K562 (cell line): ENCODE data around the gene CYTH1. TPM values are rescaled to one million over a fixed set of nuclear protein-coding genes. Genes with fewer than 3 reads are reported as not detected.
A peak's percentile ranks its signal among the peaks of the same experiment; 100 is the strongest.

Source experiments
- GABPB1 ChIP-seq: sonication (generic); formaldehyde crosslinking; IDR thresholded peaks from 2 replicates; pipeline ENCODE4 v1.8.0; 2022; ENCODE audit warnings: mild to moderate bottlenecking, missing genetic modification reagents
- KDM2B ChIP-seq: fragments of 250-450 bp; sonication (Bioruptor Pico); IDR thresholded peaks from 2 replicates; pipeline ENCODE4 v1.8.0; 2021; ENCODE audit warnings: mild to moderate bottlenecking, moderate library complexity
- MCM5 ChIP-seq: fragments of 450-650 bp; IDR thresholded peaks from 2 replicates; pipeline ENCODE4 v1.6.1; 2016; ENCODE audit warnings: low read depth
- SREBF1 ChIP-seq: fragments of 150-350 bp; IDR thresholded peaks from 2 replicates; pipeline ENCODE4 v1.6.1; 2014; ENCODE audit warnings: antibody characterized with exemption, low read depth, low read length, borderline replicate concordance
- ZFX ChIP-seq: sonication (generic); formaldehyde crosslinking; IDR thresholded peaks from 2 replicates; pipeline ENCODE4 v1.8.0; 2022; ENCODE audit warnings: mild to moderate bottlenecking, missing genetic modification reagents, moderate library complexity
- polyA plus RNA-seq, 8 experiments: library from polyadenylated mRNA; depleted of rRNA in 4 of 8; stranded (reverse) in 5 of 8; unstranded in 3 of 8; fragments of >200 nt; fragmentation: Nextera tagmentation in 2 of 8; fragmentation: Illumina TruSeq in 1 of 8; extraction: Ambion mirVana in 2 of 8; extraction: Trizol in 1 of 8; gene quantifications; 2 replicates each; pipeline versions ENCODE4 v1.2.1 to v1.2.3, GENCODE V29; 2011 to 2014; ENCODE audit warnings: inconsistent platforms in 1 of 8, missing spikeins in 1 of 8
- total RNA-seq, 7 experiments: library from RNA; depleted of rRNA in 6 of 7; stranded (reverse); fragments of >200 nt in 6 of 7; fragmentation: Illumina TruSeq in 2 of 7; extraction: Trizol in 2 of 7; gene quantifications; 2 replicates each; pipeline versions ENCODE4 v1.2.1 to v1.2.3, GENCODE V29; 2011 to 2021; ENCODE audit warnings: low replicate concordance in 1 of 7
- TF ChIP-seq, protein P1 (sequence below): fragments of 250-450 bp; sonication (Bioruptor Pico); IDR thresholded peaks from 2 replicates; pipeline ENCODE4 v1.5.0; 2022; ENCODE audit warnings: mild to moderate bottlenecking
- TF ChIP-seq, protein P2 (sequence below), 2 experiments: fragments of 450-650 bp; formaldehyde crosslinking in 1 of 2; IDR thresholded peaks; 2 replicates each; pipeline versions ENCODE4 v1.4.0 to v1.6.1; 2014 to 2020; ENCODE audit warnings: mild to moderate bottlenecking in 2 of 2, borderline replicate concordance in 1 of 2, low read depth in 1 of 2
- TF ChIP-seq, protein P3 (sequence below), 3 experiments: IDR thresholded peaks in 2 of 3; conservative IDR thresholded peaks in 1 of 3; 2 replicates each; pipeline ENCODE4 v1.5.1; 2011 to 2012; ENCODE audit warnings: low read length in 3 of 3, mild to moderate bottlenecking in 3 of 3, control low read depth in 2 of 3, improper control_type of control experiment in 1 of 3, inconsistent platforms in 1 of 3, low read depth in 1 of 3, mixed read lengths in 1 of 3, moderate library complexity in 1 of 3; ENCODE audit not compliant: insufficient read depth in 2 of 3

The CYTH1 gene
- total and polyA plus RNA-seq, 9 of the 15 experiments (the other 6 are each of a cell fraction or from before 2014, with no cell fraction given) = 0.52 to 27.7 (median 16.8) TPM

DNA sequence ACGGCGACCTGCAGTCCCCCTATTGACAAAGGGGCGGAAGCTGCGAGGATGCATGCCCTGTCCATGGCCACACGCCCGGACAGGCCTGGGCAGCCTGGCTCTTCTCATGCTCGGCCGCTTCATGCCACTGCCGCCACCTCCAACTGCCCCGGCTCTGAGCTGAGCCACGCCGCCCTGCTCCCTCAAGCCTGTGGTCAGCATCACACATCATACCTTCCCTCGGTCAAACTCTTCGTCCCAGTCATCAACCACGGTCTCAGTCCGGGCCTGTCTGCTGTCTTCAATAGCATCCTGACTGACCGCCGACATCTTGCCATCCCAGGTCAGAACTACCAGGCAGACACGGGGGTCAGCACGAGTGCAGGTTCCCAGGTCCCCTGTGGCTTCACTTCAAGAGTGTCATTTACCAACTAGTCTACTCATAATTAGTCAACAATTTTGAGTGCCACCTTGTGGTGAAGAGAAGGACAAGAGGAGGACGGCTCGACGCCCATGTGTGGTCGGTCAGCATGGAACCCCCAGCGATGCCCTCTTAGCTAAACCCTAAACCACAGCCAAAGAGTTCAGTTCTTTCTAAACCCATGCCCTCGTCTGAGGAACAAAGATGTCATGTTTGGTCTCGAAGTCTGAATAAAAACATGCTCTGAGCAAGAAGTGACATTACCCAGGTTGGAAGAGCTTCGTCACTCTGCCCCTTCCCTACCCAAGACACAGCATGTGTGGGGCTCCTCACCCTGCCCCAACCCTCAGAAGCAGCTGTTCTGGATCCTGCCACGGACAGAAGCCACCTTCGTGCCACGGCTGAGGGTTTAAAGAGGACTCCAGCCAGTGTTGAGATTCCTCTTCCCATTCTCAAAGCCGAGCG lies 16.9 kb upstream of the CYTH1 start (continued):
- TF ChIP-seq, protein P1, sequence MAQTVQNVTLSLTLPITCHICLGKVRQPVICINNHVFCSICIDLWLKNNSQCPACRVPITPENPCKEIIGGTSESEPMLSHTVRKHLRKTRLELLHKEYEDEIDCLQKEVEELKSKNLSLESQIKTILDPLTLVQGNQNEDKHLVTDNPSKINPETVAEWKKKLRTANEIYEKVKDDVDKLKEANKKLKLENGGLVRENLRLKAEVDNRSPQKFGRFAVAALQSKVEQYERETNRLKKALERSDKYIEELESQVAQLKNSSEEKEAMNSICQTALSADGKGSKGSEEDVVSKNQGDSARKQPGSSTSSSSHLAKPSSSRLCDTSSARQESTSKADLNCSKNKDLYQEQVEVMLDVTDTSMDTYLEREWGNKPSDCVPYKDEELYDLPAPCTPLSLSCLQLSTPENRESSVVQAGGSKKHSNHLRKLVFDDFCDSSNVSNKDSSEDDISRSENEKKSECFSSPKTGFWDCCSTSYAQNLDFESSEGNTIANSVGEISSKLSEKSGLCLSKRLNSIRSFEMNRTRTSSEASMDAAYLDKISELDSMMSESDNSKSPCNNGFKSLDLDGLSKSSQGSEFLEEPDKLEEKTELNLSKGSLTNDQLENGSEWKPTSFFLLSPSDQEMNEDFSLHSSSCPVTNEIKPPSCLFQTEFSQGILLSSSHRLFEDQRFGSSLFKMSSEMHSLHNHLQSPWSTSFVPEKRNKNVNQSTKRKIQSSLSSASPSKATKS (CRISPR knock-in tag) = no peak
- TF ChIP-seq MCM5 (no peak), KDM2B (no peak), SREBF1 (no peak), GABPB1 (CRISPR knock-in tag) (no peak), ZFX (no peak)
- TF ChIP-seq, protein P2, sequence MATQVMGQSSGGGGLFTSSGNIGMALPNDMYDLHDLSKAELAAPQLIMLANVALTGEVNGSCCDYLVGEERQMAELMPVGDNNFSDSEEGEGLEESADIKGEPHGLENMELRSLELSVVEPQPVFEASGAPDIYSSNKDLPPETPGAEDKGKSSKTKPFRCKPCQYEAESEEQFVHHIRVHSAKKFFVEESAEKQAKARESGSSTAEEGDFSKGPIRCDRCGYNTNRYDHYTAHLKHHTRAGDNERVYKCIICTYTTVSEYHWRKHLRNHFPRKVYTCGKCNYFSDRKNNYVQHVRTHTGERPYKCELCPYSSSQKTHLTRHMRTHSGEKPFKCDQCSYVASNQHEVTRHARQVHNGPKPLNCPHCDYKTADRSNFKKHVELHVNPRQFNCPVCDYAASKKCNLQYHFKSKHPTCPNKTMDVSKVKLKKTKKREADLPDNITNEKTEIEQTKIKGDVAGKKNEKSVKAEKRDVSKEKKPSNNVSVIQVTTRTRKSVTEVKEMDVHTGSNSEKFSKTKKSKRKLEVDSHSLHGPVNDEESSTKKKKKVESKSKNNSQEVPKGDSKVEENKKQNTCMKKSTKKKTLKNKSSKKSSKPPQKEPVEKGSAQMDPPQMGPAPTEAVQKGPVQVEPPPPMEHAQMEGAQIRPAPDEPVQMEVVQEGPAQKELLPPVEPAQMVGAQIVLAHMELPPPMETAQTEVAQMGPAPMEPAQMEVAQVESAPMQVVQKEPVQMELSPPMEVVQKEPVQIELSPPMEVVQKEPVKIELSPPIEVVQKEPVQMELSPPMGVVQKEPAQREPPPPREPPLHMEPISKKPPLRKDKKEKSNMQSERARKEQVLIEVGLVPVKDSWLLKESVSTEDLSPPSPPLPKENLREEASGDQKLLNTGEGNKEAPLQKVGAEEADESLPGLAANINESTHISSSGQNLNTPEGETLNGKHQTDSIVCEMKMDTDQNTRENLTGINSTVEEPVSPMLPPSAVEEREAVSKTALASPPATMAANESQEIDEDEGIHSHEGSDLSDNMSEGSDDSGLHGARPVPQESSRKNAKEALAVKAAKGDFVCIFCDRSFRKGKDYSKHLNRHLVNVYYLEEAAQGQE (IDR thresholded peaks at IDR 0.05; ENCODE audit: borderline replicate concordance) = peak; percentile 30; the same call in 1 of the 2 replicates
- TF ChIP-seq, protein P2 (CRISPR knock-in tag; IDR thresholded peaks at IDR 0.05; ENCODE audit: low read depth) = no peak
- TF ChIP-seq, protein P3, sequence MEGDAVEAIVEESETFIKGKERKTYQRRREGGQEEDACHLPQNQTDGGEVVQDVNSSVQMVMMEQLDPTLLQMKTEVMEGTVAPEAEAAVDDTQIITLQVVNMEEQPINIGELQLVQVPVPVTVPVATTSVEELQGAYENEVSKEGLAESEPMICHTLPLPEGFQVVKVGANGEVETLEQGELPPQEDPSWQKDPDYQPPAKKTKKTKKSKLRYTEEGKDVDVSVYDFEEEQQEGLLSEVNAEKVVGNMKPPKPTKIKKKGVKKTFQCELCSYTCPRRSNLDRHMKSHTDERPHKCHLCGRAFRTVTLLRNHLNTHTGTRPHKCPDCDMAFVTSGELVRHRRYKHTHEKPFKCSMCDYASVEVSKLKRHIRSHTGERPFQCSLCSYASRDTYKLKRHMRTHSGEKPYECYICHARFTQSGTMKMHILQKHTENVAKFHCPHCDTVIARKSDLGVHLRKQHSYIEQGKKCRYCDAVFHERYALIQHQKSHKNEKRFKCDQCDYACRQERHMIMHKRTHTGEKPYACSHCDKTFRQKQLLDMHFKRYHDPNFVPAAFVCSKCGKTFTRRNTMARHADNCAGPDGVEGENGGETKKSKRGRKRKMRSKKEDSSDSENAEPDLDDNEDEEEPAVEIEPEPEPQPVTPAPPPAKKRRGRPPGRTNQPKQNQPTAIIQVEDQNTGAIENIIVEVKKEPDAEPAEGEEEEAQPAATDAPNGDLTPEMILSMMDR (IDR thresholded peaks at IDR 0.05 in 2 of 3, conservative IDR thresholded peaks at IDR 0.05 in 1 of 3; ENCODE audit: insufficient read depth in 2 of 3, low read depth in 1 of 3, low read length in 3 of 3) = peak; percentile 32 to 54 (median 52); a peak in 5 of 6 replicates
